ENCODE results near the gene PINLYP.

The PINLYP gene

DNA sequence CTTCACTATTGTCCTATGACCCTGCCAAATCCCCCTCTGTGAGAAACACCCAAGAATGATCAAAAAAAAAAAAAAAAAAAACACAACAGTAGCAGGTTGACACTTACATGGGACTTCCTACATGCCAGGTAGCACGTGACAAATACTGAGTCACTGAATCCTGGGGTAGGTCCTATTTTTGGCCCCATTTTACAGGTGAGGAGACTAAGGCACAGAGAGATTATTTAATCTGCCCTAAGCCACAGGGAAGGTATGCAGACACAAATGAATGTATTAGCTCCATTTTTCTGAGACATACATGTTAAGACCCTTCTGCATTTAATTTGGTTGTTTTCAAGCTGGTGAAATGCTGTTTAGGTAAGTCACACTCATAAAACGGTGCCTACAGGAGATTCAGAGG, 26.9 kb upstream of the PINLYP start:
- DNase-seq (ENCODE audit: low read depth) = no peak

DNA sequence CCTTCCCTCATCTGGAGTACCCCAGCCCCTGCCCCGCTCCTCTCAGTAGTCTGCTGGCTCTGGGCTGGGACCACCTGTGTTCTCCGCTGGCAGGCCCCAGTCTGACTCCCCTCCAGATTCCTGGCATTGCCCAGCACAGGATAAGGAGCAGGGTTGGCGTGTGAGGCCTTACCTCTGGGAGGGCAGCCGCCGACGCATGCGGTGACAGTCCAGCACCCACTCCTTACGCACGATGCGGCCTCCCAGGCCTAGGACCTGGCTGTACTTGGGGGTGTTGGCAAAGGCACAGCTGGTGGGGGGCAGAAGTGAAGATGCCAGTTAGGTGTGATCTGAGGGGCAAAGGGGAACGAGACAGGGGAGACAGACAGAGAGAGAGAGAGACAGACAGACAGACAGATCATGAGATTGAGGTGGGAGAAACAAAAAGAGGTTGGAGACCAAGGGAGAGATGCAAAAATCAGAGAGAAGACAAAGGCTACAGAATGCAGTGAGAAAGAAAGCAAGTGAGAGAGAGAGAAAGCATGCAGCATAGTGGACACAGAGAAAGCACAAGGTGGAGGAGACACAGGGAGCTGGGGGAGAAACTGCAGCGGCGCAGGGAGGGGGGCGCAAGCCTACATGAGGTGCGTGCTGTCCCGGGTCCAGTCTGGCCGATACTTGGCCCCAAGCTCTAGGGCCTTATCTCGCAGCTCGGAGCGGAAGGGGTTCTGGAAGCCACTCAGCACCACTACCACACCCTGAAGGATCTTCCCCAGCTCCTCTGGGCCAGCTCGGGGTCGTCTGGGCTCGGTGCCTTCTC, 24.0 kb upstream of the PINLYP start:
- DNase-seq (ENCODE audit: low read depth) = no peak

DNA sequence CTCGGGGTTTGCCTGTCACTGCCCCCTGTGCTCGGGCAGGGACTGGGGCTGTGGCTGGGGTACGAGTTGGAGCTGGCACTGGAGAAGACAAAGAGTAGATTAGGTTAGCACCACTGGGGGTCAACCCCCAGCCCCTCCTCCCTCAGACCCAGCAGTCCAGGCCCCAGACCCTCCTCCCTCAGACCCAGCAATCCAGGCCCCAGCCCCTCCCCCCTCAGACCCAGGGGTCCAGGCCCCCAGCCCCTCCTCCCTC, 23.5 kb upstream of the PINLYP start:
- DNase-seq (ENCODE audit: low read depth) = no peak

DNA sequence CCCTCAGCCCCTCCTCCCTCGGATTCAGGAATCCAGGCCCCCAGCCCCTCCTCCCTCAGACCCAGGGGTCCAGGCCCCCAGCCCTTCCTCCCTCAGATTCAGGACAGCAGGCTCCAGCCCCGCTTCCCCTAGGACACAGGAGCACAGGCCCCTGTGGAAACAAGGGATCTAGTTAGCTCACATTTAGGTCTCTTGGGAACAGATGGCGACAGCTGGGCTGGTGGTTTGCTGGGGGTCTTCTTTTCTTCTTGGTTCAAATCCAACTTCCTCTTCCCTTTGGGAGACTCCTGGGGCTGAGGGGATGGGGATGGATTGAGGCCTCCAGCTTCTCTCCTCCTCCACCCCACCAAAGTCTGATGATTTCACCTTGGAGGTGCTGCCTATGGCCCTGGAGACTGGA, 23.0 kb upstream of the PINLYP start:
- no peak for DNase-seq (ENCODE audit: low read depth)

DNA sequence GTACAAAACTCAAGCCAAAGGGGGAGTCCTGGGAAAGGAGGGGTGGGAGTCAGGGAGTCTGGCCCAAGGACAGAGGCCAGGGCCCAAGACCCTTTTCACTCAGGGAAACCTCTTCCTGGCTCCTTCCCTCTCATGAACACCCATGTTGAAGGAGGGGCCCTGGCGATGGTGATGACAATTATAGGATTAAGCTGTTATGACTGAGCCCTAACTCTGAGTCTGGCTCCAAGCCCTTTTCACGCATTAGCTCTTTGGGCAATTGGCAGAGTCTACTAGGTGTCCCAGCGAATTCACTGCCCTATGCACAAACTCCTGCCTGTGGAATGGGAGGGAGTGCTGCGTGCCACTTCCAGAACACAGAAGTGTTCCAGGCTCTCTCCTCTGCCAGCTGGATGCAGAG, 21.9 kb upstream of the PINLYP start:
- DNase-seq (ENCODE audit: low read depth) = no peak

DNA sequence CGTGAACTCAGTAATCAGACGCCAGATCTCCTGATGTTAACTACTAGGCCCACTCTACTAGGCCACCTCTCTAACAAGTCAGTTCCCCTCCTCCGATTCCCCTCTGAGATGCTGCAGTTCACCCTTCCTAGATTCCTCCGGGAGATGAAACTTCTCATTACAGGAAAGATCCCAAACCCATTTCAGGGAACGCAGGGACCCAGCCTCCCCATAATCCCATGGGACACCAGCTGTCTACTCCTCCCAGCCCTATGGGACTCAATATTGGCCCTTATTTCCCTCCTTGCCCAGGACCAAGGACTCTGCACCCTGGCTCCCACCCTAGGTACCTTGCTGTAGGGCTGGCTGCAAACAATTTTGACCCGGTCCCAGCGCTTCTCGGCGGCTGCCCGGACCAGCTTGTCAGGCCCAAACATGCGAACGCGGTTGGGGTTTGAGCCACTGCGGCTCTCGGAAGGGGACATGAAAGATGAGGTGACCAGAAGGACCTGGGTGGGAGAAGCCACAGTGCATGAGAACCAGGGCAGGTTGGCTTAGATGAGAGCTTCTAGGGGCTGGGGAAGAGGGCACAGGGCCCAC, 21.2 kb upstream of the PINLYP start:
- no peak for DNase-seq (ENCODE audit: low read depth)

DNA sequence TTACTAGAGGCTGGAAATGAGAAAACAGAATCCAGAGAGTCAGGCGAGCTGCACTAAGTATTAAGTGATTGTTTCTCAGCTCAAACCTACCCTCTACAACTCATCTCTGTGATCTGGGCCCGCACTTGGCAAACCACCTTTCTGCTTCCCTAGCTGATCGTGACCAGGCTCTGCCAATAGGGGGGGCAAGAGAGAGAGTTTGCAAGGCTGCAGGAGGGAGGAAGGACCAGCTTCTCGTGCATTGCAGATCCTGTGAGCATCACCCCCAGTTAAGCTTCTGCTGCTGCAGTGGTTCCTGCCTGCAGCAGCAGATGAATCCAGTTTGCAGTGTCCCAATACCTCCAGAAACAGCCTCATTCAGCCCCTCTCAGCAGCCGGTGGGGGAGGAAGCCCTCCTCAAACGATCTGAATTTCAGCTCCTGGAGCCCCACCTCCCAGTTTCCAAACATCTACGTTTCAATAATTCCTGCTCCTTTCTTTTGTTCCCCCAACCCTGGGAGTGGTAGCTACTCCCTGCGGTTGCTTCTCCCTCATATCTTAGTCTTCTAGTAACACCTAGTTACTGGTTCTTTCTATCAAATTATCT, 20.3 kb upstream of the PINLYP start:
- DNase-seq (ENCODE audit: low read depth) = peak; percentile 80

DNA sequence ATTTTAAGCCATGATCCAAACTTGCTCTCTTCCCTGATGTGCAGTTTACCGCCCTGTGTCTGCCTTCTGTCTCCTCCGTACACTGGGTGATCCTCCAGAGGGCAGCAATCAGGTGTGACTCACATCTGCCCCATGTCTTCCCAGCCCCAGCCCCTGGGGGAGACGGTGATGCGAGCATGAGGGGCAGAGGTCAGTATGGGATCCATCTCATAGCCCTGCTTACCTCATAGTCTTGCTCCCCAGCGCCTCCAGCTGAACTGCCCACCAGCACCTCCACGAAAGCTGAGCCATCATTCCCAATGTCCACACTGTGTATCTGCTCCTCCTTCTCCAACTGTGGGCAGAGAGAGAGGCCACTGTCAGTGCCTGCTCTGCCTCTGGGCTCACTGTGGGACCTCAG, 14.9 kb upstream of the PINLYP start:
- no peak for DNase-seq (ENCODE audit: low read depth)

DNA sequence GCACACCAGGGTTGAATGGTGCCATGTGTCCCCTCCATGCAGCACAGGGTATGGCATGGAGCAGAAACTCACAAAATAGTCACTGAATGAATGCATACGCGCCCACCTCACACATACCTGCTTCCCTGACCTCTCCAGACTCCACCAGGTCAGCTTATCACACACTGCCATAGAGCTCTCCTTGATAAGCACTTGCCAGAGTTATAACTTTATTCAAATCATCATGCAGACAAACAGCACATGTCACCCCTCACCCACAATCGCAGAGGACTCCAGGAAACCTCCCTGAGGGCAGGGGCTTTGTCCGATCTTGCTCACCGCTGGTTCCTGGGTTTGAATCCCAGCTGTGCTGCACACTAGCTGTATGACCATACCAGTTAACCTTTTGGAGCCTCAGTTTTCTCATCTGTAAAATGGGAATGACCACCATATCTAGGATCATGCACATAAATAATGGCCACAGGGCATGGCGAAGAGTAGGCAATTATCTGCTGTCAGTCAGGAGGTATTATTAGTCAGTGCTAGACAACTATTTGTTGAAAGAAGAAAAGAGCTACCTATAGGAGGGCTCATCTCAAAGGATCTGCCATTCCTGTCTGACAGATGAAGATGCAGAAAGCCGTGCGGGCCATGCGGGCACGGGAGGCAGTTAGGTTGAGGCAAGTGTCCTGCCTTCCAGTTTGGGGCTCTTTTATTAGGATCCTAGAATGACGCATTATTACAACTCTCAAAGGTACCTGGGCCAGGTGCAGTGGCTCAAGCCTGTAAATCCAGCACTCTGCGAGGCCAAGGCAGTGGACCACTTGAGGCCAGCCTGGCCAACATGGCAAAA, 14.2 kb upstream of the PINLYP start:
- DNase-seq (ENCODE audit: low read depth) = no peak

DNA sequence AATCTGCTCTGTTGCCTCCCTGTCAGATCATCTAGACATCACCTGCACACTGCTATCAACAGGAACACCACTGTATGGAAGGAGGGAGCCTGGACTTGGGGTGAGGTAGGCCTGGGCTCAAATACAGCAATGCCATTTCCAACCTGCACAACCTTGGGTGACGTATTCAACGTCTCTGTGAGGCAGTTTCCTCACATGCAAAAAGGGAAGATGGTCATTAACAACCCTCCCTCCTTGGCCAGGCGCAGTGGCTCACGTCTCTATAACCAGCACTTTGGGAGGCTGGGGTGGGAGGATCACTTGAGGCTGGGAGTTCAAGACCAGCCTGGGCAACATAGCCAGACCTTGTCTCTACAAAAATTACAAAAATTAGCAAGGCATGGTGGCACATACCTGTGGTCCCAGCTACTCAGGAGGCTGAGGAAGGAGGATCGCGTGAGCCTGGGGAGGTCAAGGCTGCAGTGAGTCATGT, 13.3 kb upstream of the PINLYP start:
- DNase-seq (ENCODE audit: low read depth) = no peak

DNA sequence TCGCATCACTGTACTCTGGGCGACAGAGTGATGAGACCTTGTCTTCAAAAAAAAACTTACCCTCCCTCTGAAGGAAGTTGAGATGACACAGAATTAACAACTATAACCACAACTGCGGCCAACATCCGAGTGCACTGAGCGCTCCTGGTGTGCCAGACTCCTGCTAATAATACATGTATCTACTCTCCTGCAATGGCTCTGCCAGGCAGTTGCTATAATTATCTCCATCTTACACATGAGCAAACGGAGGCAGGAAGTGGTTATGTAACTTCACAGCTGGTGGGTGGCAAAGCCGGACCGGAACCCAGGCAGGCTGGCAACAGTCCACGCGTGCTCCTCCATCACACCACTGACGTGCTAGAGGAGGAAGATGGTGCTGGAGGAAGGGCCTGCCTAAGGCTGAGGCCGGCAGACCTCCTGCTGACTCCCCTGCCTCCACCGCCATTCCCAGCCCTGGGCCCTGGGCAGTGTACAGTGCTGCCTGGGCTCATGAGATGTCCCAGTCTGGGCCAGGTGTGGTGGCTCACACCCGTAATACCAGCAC, 12.8 kb upstream of the PINLYP start:
- DNase-seq (ENCODE audit: low read depth) = peak; percentile 73

DNA sequence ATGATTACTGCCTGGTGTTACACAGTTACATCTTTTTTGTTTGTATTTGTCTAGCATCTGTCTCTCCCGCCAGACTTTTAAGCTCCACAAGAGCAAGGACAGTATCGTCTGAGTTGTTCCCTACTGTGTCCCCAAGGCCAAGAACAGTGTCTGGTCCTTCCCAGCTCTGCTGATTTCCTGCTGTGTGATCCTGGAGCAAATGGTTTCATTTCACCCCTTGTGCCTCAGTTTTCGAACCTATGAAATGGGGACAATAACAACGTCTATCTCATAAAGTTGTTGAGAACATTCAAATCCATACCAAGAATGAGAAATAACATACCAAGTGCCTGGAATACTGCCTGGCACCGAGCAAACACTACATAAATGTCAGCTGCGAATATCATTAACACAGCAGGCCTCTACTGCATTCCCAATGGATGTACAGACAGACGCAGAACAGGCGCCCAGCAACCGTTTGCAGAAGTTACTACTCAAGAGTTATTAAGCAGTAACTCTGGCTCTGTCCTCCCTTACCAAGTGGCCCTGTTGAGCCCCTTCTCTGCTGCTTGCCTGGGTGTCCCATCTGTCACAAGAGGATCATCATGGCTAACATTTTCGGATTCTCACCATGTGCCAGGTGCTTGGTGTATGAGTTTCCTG, 11.7 kb upstream of the PINLYP start:
- no peak for DNase-seq (ENCODE audit: low read depth)

DNA sequence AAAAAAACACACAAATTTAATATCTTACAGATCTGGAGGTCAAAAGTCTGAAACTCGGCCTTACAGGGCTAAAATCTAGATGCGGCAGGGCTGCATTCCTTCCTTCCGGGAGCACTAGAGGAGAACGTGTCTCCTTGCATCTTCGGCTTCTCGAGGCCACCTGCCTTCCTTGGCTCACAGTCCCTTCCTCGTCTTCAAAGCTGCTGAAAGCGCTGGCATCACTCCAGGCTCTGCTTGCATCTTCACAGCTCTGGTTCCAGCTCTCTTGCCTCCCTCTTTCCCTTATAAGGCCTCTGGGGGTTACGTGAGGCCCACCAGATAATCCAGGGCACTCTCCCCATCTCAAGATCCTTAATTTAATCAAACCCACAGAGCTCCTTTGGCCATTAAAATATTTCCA, 10.8 kb upstream of the PINLYP start:
- DNase-seq (ENCODE audit: low read depth) = no peak

DNA sequence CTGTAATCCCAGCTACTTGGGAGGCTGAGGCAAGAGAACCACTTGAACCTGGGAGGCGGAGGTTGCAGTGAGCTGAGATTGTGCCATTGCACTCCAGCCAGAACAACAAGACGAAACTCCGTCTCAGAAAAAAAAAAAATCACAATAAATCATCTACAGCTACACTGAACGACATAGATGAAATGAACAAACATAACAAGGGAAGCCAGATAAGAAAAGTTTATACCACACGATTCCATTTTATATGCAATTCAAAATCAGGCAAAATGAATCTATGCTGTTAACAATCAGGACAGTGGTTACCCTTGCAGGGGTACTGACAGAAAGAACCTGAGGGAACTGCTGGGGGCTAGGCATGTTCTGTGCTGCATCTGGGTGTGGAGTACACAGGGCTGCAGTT, 5.9 kb upstream of the PINLYP start:
- no peak for DNase-seq (ENCODE audit: low read depth)

DNA sequence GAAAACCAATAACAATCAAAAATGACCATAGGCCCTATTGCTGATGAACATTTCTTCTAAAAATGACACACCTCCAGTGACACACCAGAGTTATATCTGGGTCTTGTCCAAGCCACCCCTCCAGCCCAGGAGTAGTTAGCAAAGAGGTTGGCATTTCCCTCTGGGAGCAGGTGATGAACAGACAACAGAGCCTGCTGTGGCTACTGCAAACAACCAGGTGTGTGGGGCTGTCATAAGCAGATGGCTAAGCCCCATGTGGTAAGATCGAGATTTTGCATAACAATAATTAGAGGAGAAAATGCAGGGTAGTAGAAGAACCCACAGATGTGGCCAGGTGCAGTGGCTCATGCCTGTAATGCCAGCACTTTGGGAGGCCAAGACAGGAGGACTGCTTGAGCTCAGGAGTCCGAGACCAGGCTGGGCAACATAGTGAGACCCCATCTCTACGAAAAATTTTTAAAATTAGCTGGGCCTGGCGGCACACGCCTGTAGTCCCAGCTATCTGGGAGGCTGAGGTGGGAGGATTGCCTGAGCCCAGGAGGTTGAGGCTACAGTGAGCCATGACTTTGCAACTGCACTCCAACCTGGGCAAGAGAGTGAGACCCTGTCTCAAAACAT, 5.3 kb upstream of the PINLYP start:
- no peak for DNase-seq (ENCODE audit: low read depth)

DNA sequence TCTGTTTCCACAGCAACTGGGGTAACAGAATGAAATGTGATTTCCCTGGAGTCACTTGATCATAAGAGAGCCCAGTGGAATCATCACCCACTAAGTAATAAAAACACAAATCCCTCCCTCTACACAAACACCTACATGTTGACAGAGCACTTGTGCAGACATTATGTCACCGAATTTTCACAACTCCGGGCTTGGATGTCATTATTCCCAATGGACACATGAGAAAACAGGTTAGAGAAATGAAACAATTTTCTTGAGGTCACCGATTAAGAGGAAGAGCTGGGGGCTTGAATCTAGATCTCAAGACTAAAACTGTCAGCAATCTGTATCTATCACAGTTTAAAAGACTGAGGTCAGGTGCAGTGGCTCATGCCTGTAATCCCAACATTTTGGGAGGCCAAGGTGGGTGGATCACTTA, 3.4 kb upstream of the PINLYP start:
- DNase-seq (ENCODE audit: low read depth) = no peak

DNA sequence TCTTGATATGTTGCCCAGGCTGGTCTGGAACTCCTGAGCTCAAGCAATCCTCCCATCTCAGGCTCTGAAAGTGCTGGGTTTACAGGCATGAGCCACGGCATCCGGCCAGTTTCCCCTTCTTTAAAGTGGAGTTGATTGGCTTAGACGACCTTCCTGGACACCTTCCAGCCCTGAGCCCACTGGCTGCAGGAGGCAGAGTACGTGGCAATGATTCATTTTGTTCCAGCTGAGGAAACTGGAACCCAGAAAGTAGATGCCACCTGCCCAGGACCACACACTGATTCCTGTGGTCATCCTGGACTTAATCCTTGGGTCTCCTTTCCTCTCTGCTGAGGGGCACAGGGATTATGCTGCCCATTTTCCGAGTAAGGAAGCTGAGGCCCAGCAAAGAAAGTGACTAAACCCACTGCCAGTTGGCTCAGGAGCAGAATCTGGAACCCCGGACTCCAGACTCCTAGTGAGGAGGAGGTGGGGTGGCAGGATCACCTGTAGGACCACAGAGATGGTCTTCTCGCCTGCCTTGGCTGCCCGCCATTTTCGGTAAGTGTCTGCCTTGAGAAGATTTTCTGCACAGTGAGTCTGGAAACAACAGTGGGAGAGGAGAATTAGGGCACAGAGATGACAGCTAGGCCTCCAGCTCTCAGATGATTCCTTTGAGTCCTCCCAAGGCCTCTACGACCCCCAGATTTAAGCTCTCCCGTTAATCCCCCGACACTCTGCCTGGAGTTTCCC, 1.0 kb upstream of the PINLYP start:
- no peak for DNase-seq (ENCODE audit: low read depth)

DNA sequence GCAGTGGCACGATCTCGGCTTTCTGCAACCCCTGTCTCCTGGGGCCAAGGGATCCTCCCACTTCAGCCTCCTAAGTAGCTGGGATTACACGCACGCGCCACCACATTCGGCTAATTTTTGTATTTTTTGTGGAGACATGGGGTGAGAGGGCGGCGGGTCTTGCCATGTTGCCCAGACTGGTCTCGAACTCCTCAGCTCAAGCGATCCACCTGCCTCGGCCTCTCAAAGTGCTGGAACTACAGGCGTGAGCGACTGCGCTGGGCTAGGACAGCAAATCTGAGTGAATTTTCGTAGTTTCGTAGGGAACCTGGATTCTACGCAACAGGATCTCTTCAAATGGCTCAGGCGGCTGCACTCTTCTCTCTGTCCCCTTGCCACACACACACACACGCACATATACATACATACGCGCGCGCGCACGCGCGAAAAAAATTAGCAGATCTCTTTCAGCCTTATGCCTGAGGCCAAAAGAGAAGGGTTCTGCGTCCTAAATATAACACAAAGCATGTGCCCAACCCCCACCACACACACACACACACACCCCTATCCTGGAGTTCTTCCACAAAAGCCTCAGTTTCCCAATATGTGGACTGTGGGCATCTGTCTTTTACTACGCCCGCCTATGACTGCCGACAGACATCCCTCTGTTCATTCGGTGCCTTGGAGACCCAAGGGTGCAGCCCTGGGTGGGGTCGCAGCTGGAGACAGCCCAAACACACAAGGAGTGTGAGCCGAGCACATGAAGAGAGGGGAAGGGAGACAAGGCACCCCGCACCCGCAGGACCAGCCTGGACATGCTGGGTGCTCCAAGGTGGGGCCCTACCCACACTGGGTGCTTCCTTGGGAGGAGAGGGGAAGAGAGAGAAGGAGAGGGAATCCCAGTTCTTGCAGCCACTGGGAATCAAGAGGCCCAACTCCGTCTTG, 616 bp downstream of the PINLYP start:
- DNase-seq (ENCODE audit: low read depth) = no peak

DNA sequence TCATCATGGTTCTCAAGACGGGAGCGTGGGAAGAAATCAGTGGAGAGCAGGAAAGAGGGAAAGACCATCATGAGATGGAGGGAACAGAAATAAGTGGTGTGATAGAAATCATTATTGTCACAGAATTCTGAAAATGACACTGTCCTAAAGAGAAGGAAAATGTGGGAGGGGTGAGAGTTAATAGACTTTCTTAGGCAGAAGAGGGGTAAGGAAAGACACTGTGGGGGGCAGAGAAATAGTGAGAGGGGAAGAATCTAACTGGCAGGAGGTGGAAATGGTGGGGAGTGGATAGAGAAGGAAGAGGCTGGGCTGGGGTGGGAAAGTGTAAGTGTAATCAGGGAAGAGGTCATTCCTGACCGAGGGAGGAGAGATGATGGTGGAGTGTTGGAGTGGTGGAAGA, 3.2 kb downstream of the PINLYP start:
- DNase-seq (ENCODE audit: low read depth) = no peak

DNA sequence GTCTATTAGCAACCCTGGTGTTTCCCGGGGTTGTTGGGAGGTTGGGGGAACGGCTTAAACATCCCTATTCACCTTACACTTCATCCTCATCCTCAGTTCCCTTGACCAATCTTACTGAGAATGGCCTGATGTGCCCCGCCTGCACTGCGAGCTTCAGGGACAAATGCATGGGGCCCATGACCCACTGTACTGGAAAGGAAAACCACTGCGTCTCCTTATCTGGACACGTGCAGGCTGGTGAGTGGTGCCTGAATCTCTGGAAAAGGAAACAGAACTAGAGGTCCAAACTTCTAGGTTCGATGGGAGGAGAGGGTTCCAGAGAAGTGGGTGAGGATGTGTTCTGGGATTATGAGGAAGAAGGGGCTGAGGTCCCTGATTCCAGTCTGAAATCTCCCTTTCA, 5.9 kb downstream of the PINLYP start:
- DNase-seq (ENCODE audit: low read depth) = no peak

Data from activated gamma-delta T cell treated with anti-CD3 and anti-CD28 coated beads, Interleukin-2, amount 50 U/mL, for 16 hours (primary cell).